GM12875 (cell line): ENCODE measurements around the gene OBSCN.

Experiments used
- H3K4me3 ChIP-seq: one replicate; pipeline ENCODE4 v1.5.1; 2011; ENCODE audit warnings: low read depth, low read length, control low read depth
- TF ChIP-seq, protein P1 (sequence below): IDR thresholded peaks from 2 replicates; pipeline ENCODE4 v1.5.1; 2011; ENCODE audit warnings: low read depth, mild to moderate bottlenecking, control low read depth, inconsistent platforms, low read length, moderate library complexity, borderline replicate concordance; ENCODE audit not compliant: insufficient read depth

Gene OBSCN

DNA sequence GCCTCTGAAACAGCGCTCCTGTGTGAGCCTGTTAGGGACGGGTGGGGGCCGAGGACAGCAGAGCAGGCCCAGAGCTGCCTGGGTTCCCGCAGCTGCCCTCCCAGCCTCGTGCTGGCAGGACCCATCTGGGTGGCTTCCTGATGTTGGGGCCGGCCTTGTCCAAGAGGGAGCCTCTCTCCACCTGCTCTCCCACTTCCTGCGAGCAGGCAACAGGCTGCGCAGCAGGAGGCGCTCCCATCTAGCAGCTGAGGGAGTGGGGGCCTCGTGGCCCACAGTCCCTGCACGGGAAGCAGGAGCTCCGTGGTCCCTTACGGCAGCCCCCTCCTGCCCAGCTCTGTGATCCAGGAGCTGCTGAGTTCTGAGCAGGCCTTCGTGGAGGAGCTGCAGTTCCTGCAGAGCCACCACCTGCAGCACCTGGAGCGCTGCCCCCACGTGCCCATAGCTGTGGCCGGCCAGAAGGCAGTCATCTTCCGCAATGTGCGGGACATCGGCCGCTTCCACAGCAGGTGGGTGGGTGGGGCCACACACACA lies 130.7 kb downstream of the OBSCN start:
- TF ChIP-seq, protein P1, sequence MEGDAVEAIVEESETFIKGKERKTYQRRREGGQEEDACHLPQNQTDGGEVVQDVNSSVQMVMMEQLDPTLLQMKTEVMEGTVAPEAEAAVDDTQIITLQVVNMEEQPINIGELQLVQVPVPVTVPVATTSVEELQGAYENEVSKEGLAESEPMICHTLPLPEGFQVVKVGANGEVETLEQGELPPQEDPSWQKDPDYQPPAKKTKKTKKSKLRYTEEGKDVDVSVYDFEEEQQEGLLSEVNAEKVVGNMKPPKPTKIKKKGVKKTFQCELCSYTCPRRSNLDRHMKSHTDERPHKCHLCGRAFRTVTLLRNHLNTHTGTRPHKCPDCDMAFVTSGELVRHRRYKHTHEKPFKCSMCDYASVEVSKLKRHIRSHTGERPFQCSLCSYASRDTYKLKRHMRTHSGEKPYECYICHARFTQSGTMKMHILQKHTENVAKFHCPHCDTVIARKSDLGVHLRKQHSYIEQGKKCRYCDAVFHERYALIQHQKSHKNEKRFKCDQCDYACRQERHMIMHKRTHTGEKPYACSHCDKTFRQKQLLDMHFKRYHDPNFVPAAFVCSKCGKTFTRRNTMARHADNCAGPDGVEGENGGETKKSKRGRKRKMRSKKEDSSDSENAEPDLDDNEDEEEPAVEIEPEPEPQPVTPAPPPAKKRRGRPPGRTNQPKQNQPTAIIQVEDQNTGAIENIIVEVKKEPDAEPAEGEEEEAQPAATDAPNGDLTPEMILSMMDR: no peak
- H3K4me3 ChIP-seq: no peak overlapping the region

DNA sequence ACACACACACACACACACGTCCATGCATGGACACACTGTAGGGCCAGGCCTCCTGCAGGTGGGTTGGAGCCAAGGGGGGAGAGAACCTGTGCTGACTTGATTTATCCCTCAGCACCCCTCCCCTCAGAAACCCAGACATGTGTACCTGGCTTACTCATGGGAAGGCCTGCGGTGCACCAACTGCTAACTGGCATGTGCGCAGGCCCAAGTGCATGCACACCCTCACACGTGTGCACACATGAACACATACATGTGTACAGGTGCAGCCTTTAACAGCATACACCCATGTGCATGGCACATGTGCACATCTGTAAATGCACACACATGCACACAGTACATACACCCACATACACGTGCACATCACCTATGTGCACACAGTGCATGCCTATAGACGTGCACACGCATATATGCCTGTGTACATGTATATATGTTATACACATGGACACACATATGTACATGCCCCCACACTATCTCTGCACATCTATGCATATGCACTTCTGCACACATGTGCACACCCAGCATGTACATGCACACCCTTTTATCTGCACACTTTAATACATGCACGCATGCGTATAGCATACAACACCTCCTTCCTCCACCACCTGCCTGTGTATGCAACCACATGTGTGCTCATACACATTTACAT lies 131.3 kb downstream of the OBSCN start:
- TF ChIP-seq, protein P1: no peak
- no peak overlapping the region for H3K4me3 ChIP-seq

DNA sequence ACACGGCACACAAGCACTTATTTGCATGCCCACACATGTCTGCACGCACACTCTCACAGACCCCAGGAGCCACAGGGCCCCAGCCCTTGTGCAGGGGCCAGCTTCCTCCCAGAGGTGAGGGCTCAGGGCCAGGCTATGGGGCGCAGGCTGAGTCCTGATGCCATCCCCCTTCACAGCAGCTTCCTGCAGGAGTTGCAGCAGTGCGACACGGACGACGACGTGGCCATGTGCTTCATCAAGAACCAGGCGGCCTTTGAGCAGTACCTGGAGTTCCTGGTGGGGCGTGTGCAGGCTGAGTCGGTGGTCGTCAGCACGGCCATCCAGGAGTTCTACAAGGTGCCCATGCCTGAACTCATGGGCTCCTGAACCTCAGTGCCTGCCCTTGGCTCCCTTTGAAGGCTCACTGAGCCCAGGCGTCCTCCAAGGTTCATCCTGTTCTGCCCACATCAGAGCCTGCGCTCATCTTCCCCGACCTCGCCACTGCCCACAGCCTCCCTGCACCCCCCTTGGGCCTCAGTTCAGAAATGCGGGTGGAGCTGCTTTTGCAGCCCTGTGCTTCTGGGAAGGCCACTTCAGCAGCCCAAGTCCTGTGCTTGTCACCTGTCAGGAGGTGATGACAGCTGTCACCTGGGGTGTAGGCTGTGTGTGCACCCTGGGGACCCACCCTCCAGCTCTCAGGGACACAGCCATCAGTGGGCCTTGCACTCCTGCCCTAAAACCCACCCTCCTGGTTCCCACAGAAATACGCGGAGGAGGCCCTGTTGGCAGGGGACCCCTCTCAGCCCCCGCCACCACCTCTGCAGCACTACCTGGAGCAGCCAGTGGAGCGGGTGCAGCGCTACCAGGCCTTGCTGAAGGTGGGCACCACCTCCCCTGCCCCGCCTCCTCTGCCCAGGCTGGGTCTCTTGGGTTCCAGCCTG lies 132.2 kb downstream of the OBSCN start:
- no peak overlapping the region for H3K4me3 ChIP-seq
- TF ChIP-seq, protein P1: no peak

DNA sequence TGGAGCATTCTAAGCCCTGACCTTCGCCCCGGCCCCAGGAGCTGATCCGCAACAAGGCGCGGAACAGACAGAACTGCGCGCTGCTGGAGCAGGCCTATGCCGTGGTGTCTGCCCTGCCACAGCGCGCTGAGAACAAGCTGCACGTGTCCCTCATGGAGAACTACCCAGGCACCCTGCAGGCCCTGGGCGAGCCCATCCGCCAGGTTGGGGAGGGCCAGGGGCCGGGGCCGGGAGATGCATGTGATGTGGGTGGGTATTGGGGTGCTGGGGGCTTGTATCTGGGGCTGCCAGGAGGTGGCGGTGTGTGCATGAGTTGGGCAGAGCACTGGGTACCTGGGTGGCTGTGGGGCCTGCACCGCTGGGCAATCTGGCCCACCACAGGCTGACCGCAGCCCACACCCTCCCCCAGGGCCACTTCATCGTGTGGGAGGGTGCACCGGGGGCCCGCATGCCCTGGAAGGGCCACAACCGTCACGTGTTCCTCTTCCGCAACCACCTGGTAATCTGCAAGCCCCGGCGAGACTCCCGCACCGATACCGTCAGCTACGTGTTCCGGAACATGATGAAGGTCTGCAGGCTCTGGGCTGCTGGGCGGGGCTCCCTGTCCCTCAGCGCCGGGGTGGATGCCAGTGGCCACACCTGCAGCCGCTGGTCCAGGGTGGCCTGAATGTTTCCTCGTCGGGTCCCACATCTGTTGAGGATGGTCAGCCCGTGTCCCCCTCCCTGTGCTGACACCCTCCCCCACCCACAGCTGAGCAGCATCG lies 133.0 kb downstream of the OBSCN start:
- TF ChIP-seq, protein P1: peak; percentile 42
- H3K4me3 ChIP-seq: no peak overlapping the region

DNA sequence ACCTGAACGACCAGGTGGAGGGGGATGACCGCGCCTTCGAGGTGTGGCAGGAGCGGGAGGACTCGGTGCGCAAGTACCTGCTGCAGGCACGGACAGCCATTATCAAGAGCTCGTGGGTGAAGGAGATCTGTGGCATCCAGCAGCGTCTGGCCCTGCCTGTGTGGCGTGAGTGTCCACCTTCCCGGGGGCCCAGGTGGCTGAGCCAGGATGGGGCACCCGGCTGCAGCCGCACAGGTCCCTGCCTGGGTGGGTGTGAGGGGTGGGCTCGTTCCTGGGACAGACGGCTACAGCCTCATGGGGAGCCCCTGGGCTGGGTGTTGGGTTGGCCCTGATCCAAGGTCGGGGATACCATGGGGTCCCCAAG lies 133.6 kb downstream of the OBSCN start:
- H3K4me3 ChIP-seq: no peak overlapping the region
- TF ChIP-seq, protein P1: no peak

DNA sequence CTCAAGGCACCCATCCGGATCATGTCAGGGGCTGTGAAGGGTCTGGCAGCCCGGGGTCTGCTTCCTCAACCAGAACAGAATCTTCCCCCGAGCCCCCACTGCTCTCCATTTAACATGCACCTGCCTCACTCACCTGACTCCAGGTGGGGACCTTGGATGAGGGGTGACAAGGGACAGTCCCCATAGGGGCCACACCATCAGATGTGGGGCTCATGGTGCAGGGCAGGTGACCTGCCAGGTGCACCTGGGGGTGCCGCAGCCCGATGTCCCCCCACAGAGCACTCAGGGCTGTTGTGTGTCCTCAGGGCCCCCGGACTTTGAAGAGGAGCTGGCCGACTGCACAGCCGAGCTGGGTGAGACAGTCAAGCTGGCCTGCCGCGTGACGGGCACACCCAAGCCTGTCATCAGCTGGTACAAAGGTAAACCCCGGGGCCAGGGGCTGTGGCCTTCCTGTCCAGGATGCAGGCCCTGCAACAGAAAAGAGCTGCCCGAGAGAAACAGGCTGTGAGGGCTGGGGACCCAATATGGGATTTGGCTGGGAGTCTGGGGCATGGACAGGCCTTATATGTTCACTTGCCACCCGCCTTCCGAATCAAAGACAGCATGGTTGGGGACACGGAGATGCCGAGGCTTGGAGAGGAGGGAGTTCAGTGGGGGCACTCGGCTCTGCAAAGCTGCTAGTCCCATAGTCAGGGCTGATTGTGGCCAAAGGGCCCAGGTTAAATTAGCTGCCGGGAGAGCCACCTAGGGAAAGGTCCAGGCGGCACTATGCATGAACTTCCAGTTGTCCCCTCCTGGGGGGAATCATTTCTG lies 134.2 kb downstream of the OBSCN start:
- TF ChIP-seq, protein P1: no peak
- no peak overlapping the region for H3K4me3 ChIP-seq
